Ovary (tissue), 10 donors: Measurements from ENCODE around the gene IL1B. TPM values are rescaled to one million over a fixed set of nuclear protein-coding genes. Genes with fewer than 3 reads are reported as not detected.

Experiments
- DNase-seq, 5 donors: peaks; one replicate each; pipeline ENCODE4 v3.0.0-alpha.2; 2019 to 2020
- H3K27ac ChIP-seq, 2 donors: fragments of 200-600 bp; one replicate each; pipeline versions ENCODE4 v1.5.1 to v1.8.0; 2019 to 2022
- H3K27me3 ChIP-seq: fragments of 200-600 bp; one replicate; pipeline ENCODE4 v1.8.0; 2022
- H3K36me3 ChIP-seq: fragments of 200-600 bp; sonication (generic); one replicate; pipeline ENCODE4 v1.5.1; 2019
- H3K4me1 ChIP-seq: one replicate; pipeline ENCODE4 v1.8.1; 2013; ENCODE audit warnings: mild to moderate bottlenecking, moderate library complexity; ENCODE audit not compliant: insufficient read depth
- H3K4me3 ChIP-seq: fragments of 200-600 bp; sonication (generic); one replicate; pipeline ENCODE4 v1.5.1; 2017
- H3K9me3 ChIP-seq, 2 donors: fragments of 200-600 bp in 1 of 2; sonication (generic) in 1 of 2; one replicate each; pipeline versions ENCODE4 v1.5.1 to v1.8.1; 2013 to 2019; ENCODE audit warnings: mild to moderate bottlenecking in 1 of 2, moderate library complexity in 1 of 2
- EP300 ChIP-seq: sonication (generic); formaldehyde crosslinking; IDR thresholded peaks from one replicate; pipeline ENCODE4 v1.6.1; 2017; ENCODE audit warnings: antibody characterized with exemption
- POLR2A ChIP-seq: fragments of 450-650 bp; IDR thresholded peaks from one replicate; pipeline ENCODE4 v1.6.1; 2017; ENCODE audit warnings: antibody characterized with exemption, mild to moderate bottlenecking, moderate library complexity
- WGBS, 3 donors: extraction: QIAGEN DNeasy Blood & Tissue Kit in 1 of 3; methylation state at CpG; one replicate each; pipeline versions ENCODE4 v1.1.5 to v1.1.7; 2013 to 2017; 5-methylcytosine and 5-hydroxymethylcytosine counted together
- intact Hi-C, 4 donors: fragments of 100-400 bp; cut with DNase I; formaldehyde crosslinking; loops; one replicate each; pipeline versions ENCODE4 v1.11.0 to v1.15.1; 2022 to 2023
- long read RNA-seq, 3 donors: library from polyadenylated mRNA in 2 of 3; unstranded in 2 of 3; transcript quantifications; one replicate each; pipeline ENCODE4 v2.0.0 and lab custom pipeline, GENCODE V29; 2021 to 2026
- polyA plus RNA-seq, 2 donors: library from polyadenylated mRNA; stranded (reverse); fragments of 200-250 nt in 1 of 2; fragments of 350-450 nt in 1 of 2; fragmentation: Illumina TruSeq in 1 of 2; extraction: RNeasy Lipid Tissue Mini Kit (QIAGEN cat#74804) in 1 of 2; gene quantifications; one replicate each; pipeline ENCODE4 v1.2.3, GENCODE V29; 2013 to 2014
- total RNA-seq, 7 donors: library from RNA; depleted of rRNA in 2 of 7; stranded (reverse); fragments of >200 nt in 2 of 7; fragmentation: NEBNext Ultra II Directional in 3 of 7; extraction: Animal tissue kit (Norgen Biotek cat#: 25700) in 3 of 7; gene quantifications; one replicate each; pipeline versions ENCODE4 v1.1.0 to v1.2.4, GENCODE V29; 2016 to 2023
- TF ChIP-seq, protein P1 (sequence below), 3 donors: fragments of 450-650 bp in 2 of 3; fragments of 200-600 bp in 1 of 3; IDR thresholded peaks; one replicate each; pipeline versions ENCODE4 v1.5.1 to v1.8.0; 2016 to 2022; ENCODE audit warnings: antibody characterized with exemption in 3 of 3, mild to moderate bottlenecking in 1 of 3
- donor health status: DM: no; HTN: no; CAD: no; lungs with moderate emphysema.
- donor health status: DM: no; HTN: no; CAD: no.
- donor health status: Bipolar disorder and iron deficiency.
- donor health status: DM: yes; HTN: yes; CAD: no.
- donor health status: DM: no; HTN: no; CAD: no.
- donor health status: DM: yes; HTN: yes; CAD: no.

IL1B gene
- total RNA-seq (1 to 10 TPM in 6 of 7 donors, not detected in 1; 1.5 to 5.2 (median 2.3) TPM), polyA plus RNA-seq (1 to 10 TPM in 1 of 2 donors, under 1 TPM in 1; 0.39 to 2.7 TPM)
- long read RNA-seq, donor 1, partial matches to known transcripts, result 0 of 1 reads
- long read RNA-seq, donor 1, other reads (novel, unspliced or antisense), result 0 of 1 reads
- long read RNA-seq, donor 2, result 0 reads
- long read RNA-seq, donor 3, partial matches to known transcripts, result 0 of 1 reads
- long read RNA-seq, donor 3, other reads (novel, unspliced or antisense), result 0 of 1 reads

DNA sequence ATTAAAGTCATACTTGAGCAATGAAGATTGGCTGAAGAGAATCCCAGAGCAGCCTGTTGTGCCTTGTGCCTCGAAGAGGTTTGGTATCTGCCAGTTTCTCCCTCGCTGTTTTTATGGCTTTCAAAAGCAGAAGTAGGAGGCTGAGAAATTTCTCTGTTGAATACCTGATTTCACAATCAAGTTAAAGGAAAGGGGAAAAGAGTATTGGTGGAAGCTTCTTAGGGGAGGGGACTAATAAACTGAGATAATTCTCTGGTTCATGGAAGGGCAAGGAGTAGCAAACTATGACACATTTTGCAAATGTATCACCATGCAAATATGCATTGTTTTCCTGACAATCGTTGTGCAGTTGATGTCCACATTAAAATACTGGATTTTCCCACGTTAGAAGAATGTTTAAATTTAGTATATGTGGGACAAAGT lies at the start of gene IL1B:
TSS of gene IL1B (minus strand) at position 85 of the 423 bp plus-strand sequence. CDS start 550 bp downstream, outside the sequence.
- DNase-seq, result no peak
- no peak within 1 kb of the TSS for H3K27ac ChIP-seq
- intact Hi-C loops, result no loop called here
- TF ChIP-seq, protein P1, sequence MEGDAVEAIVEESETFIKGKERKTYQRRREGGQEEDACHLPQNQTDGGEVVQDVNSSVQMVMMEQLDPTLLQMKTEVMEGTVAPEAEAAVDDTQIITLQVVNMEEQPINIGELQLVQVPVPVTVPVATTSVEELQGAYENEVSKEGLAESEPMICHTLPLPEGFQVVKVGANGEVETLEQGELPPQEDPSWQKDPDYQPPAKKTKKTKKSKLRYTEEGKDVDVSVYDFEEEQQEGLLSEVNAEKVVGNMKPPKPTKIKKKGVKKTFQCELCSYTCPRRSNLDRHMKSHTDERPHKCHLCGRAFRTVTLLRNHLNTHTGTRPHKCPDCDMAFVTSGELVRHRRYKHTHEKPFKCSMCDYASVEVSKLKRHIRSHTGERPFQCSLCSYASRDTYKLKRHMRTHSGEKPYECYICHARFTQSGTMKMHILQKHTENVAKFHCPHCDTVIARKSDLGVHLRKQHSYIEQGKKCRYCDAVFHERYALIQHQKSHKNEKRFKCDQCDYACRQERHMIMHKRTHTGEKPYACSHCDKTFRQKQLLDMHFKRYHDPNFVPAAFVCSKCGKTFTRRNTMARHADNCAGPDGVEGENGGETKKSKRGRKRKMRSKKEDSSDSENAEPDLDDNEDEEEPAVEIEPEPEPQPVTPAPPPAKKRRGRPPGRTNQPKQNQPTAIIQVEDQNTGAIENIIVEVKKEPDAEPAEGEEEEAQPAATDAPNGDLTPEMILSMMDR (IDR thresholded peaks at IDR 0.05), result no peak
- no peak for TF ChIP-seq POLR2A
- TF ChIP-seq EP300, result no peak
- no peak within 1 kb of the TSS for H3K4me3 ChIP-seq
- H3K27me3 ChIP-seq, result no peaks in the 10 kb centered on the region
- no peaks in the 10 kb centered on the region for H3K4me1 ChIP-seq
- 21 to 28% (median 28%) methylated on average over 4 of the region's 4 CpGs for WGBS, 3 donors
- no peaks in the 10 kb centered on the region for H3K9me3 ChIP-seq
- H3K36me3 ChIP-seq, result no peaks in the 10 kb centered on the region

DNA sequence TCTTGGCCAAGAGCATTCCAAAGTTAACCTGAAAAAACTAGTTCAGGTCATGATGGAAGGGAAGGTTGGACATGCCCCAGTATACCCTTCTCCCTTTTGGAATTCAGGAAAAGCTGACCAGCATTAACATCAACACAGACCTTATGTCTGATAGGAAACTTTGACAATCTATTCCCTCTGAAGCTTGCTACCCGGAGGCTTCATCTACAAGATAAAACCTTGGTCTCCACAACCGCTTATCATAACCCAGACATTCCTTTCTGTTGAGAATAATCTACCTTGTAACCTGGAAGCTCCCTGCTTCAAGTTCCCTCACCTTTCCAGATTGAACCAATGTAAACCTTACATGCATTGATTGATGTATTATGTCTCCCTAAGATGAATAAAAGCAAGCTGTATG lies 49.7 kb upstream of the IL1B start:
- intact Hi-C loops, result no loop called here
- H3K36me3 ChIP-seq, result no peaks in the 10 kb centered on the region
- no peaks in the 10 kb centered on the region for H3K27me3 ChIP-seq
- H3K4me1 ChIP-seq, result no peaks in the 10 kb centered on the region
- no peak overlapping the region for H3K27ac ChIP-seq
- no peak for DNase-seq
- H3K4me3 ChIP-seq, result no peak overlapping the region
- no peaks in the 10 kb centered on the region for H3K9me3 ChIP-seq
- WGBS, 3 donors, result 74 to 89% (median 80%) methylated on average over 2 of the region's 2 CpGs
- TF ChIP-seq, protein P1 (IDR thresholded peaks at IDR 0.05), result no peak
- TF ChIP-seq POLR2A, result no peak
- TF ChIP-seq EP300, result no peak

DNA sequence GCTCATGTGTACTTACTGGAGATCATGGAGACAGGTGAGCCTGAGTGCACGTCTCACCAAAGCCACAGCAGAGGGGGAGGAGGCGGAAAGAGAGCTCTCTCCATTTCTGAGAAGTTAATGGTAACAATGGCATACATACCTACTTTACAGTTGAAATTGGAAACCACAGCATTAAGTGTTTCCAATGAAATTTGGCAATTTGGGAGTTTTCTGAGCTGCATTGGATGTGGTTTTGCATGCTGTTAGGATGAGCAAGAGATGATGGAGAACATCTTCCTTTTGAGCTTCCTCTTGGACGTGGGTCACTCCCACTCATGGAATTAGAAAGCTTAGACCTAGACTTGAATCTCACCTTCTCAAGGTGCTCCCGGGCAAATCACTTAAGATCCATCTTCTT lies 48.9 kb upstream of the IL1B start:
- H3K27ac ChIP-seq, result no peak overlapping the region
- TF ChIP-seq POLR2A (no peak), EP300 (no peak)
- TF ChIP-seq, protein P1 (IDR thresholded peaks at IDR 0.05), result no peak
- no peaks in the 10 kb centered on the region for H3K9me3 ChIP-seq
- H3K4me3 ChIP-seq, result no peak overlapping the region
- intact Hi-C loops, result no loop called here
- H3K27me3 ChIP-seq, result no peaks in the 10 kb centered on the region
- WGBS, 3 donors, result 73 to 77% (median 73%) methylated on average over 4 of the region's 4 CpGs
- H3K36me3 ChIP-seq, result no peaks in the 10 kb centered on the region
- DNase-seq, result no peak
- H3K4me1 ChIP-seq, result no peaks in the 10 kb centered on the region

DNA sequence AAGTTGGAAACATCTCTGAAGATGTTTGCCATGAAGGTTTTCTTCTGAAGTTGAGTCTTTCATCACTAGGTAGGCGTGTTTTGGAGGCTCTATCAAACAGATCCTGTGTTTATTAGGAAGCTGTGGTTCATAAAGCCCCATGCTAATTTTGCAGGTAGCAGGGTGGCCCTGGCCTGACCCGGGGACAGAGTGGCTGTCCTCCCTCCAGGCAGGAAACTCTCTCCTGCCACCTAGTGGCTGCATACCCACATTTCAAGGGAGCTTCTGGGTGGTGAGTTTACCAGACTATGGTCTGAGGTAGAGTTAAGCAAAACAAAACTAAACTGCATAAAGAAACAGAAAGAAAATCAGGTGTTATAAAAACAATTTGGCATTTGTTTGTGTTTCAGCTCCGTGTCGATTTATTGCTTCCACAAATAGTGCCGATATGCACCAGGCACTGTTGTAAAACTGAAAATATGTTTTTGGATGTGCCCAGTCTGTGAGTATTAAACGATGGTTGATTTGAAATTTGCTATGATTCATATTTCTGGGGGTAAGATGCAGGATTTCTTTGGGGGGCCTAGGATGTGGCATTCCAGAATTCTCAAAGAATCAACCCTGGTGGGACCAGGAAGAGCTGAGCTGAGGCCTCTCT lies 48.4 kb upstream of the IL1B start:
- intact Hi-C loops, result no loop called here
- Histone ChIP-seq H3K9me3 (no peaks in the 10 kb centered on the region), H3K4me3 (no peak overlapping the region), H3K27me3 (no peaks in the 10 kb centered on the region), H3K27ac (no peak overlapping the region), H3K36me3 (no peaks in the 10 kb centered on the region), H3K4me1 (no peaks in the 10 kb centered on the region)
- TF ChIP-seq, protein P1 (IDR thresholded peaks at IDR 0.05), result no peak
- TF ChIP-seq POLR2A (no peak), EP300 (no peak)
- DNase-seq, result no peak
- WGBS, 3 donors, result 40 to 50% (median 47%) methylated on average over 6 of the region's 6 CpGs
